ENCODE measurements around the gene NOC2L. TPM values are rescaled to one million over a fixed set of nuclear protein-coding genes. Genes with fewer than 3 reads are reported as not detected.
A peak's percentile ranks its signal among the peaks of the same experiment; 100 is the strongest.

NOC2L gene
- total and polyA plus RNA-seq, 9 of the 15 experiments (the other 6 are each of a cell fraction or from before 2014, with no cell fraction given): 4.0 to 410 (median 200) TPM

- in situ Hi-C loops (cut with MboI): no loop called here
- Histone ChIP-seq H3K9ac (ENCODE audit: insufficient read depth in 1 of 2, low read depth in 2 of 2, low read length in 2 of 2) (peak overlapping the region; percentile 16 to 91; a peak in 2 of 4 replicates), H2AFZ (ENCODE audit: low read depth, low read length) (peak overlapping the region; percentile 23; the same call in 1 of the 2 replicates), H3K27me3 (ENCODE audit: control insufficient read depth in 2 of 2, insufficient read depth in 2 of 2, low read length in 2 of 2) (peaks cover 5 to 8% of the 10 kb centered on the region in 2 experiments; a peak in 1 of 5 replicates), H3K9me3 (replicated peaks; ENCODE audit: control insufficient read depth, insufficient read depth, low read depth, low read length) (no peaks in the 10 kb centered on the region), H3K4me3 (peak overlapping the region; percentile 48), H3K27ac (ENCODE audit: extremely low read depth, low read depth, low read length) (peak overlapping the region; percentile 68; the same call in 1 of the 3 replicates), H4K20me1 (replicated peaks; ENCODE audit: control insufficient read depth, insufficient read depth, low read length) (no peaks in the 10 kb centered on the region; the same call in 1 of the 2 replicates), H3K79me2 (ENCODE audit: control insufficient read depth, insufficient read depth, low read length) (no peaks in the 10 kb centered on the region), H3K4me2 (ENCODE audit: insufficient read depth, low read length) (peak overlapping the region; percentile 35), H3K9me1 (ENCODE audit: control insufficient read depth, insufficient read depth, low read length) (no peaks in the 10 kb centered on the region), H3K4me1 (replicated peaks in 1 of 2; ENCODE audit: control insufficient read depth in 2 of 2, insufficient read depth in 2 of 2, low read length in 2 of 2) (peaks cover 12 to 61% of the 10 kb centered on the region in 2 experiments), H3K36me3 (ENCODE audit: control insufficient read depth, insufficient read depth, low read length) (no peaks in the 10 kb centered on the region)
- ChIA-PET CTCF (ENCODE audit: low intra/inter-chr PET ratio) (interaction anchor here (0.6 to 1.5 kb wide), 7 partner anchors 15 to 387 kb away, joined by 3 to 12 read pairs (median 5); no protein-coding TSS in a partner anchor), POLR2A (interaction anchor here (1.0 to 1.5 kb wide), 6 partner anchors 9 to 54 kb away, joined by 3 to 9 read pairs (median 4); partner anchors contain the start of gene NOC2L)
- DNase-seq (ENCODE audit: extremely low read depth in 1 of 4, low spot score in 3 of 4) (peak in 1 of 4 experiments; percentile 18), ATAC-seq (no peak), FAIRE-seq (peak; percentile 63)
- WGBS (ENCODE audit: insufficient coverage, low coverage, missing lambda C conversion rate): 62% methylated on average over 42 of the region's 49 CpGs
- TSS peak; percentile 88 for BruUV-seq (replicated peaks)
- intact Hi-C loops (cut with micrococcal nuclease): loop anchor here (2.0 kb wide), 1 partner anchor 72 kb away; no protein-coding TSS in a partner anchor
- TF ChIP-seq POLR3G (IDR thresholded peaks at IDR 0.05; ENCODE audit: extremely low read depth, insufficient read length, insufficient replicate concordance) (no peak), ZC3H11A (IDR thresholded peaks at IDR 0.05; ENCODE audit: low read depth, low read length) (no peak), ETS2 (tag; IDR thresholded peaks at IDR 0.05; ENCODE audit: borderline replicate concordance, poor library complexity, severe bottlenecking) (no peak), MTA1 (IDR thresholded peaks at IDR 0.05; ENCODE audit: borderline replicate concordance) (no peak), SAP30 (IDR thresholded peaks at IDR 0.05; ENCODE audit: borderline replicate concordance, insufficient read depth, low read depth, low read length, poor library complexity, severe bottlenecking) (no peak), BCOR (IDR thresholded peaks at IDR 0.05) (no peak), TFAM (CRISPR knock-in tag; conservative IDR thresholded peaks at IDR 0.05) (no peak), ZNF655 (CRISPR knock-in tag; IDR thresholded peaks at IDR 0.05) (no peak), LARP7 (IDR thresholded peaks at IDR 0.05) (no peak), MTF1 (CRISPR knock-in tag; IDR thresholded peaks at IDR 0.05; ENCODE audit: borderline replicate concordance) (no peak), E2F6 (IDR thresholded peaks at IDR 0.05; ENCODE audit: borderline replicate concordance in 1 of 2, extremely low read depth in 1 of 2, insufficient read depth in 1 of 2, insufficient read length in 1 of 2, low read depth in 1 of 2, low read length in 1 of 2, poor library complexity in 1 of 2, severe bottlenecking in 1 of 2) (peak in 1 of 2 experiments; percentile 39), ZBTB2 (IDR thresholded peaks at IDR 0.05) (0 out of 2 replicates have a peak, but pooled peaks have one; percentile 20), FOSL1 (tag; conservative IDR thresholded peaks at IDR 0.05) (no peak), ZNF695 (CRISPR knock-in tag; IDR thresholded peaks at IDR 0.05) (no peak), ATF3 (IDR thresholded peaks at IDR 0.05) (no peak), ATF3 (CRISPR knock-in tag; conservative IDR thresholded peaks at IDR 0.05) (no peak)
Observed at GRCh38 chr1:905071-905749, 53.8 kb downstream of the NOC2L start.
